Measurements from ENCODE around the gene EIF2S3. TPM values are rescaled to one million over a fixed set of nuclear protein-coding genes. Genes with fewer than 3 reads are reported as not detected.
A peak's percentile ranks its signal among the peaks of the same experiment; 100 is the strongest.

The EIF2S3 gene
- total RNA-seq, 1 experiment from 2014 or later: 225 TPM

- peaks cover 6% of the 10 kb centered on the region for H3K27me3 ChIP-seq (replicated peaks; ENCODE audit: insufficient read depth, low read depth, low read length, poor library complexity)
- H3K4me1 ChIP-seq (ENCODE audit: insufficient read depth, low read length, poor library complexity, severe bottlenecking): peaks cover 7% of the 10 kb centered on the region
- H3K36me3 ChIP-seq (ENCODE audit: insufficient read depth, low read length, poor library complexity, severe bottlenecking): no peaks in the 10 kb centered on the region
- TSS peak; percentile 59 for BruUV-seq (replicated peaks)
- DNase-seq (ENCODE audit: low spot score): peak; percentile 12
- POLR2A ChIA-PET (ENCODE audit: low non-redundant PET): no interaction called here
- H3K9me3 ChIP-seq (ENCODE audit: low read depth, low read length, poor library complexity, severe bottlenecking): no peaks in the 10 kb centered on the region
- TF ChIP-seq EZH2 (IDR thresholded peaks at IDR 0.05; ENCODE audit: borderline replicate concordance, low read depth, low read length, poor library complexity, severe bottlenecking) (no peak), CTCF (conservative IDR thresholded peaks at IDR 0.05; ENCODE audit: low read depth, low read length) (no peak)
- intact Hi-C loops (cut with micrococcal nuclease; ENCODE audit: unreplicated experiment): loop anchor here (2.0 kb wide), 1 partner anchor 115 kb away; the partner anchor contains the start of gene CXorf58
- peak overlapping the region; percentile 94 for H3K27ac ChIP-seq (ENCODE audit: low read depth, low read length, poor library complexity, severe bottlenecking)
- CTCF ChIA-PET: interaction anchor here (0.6 kb wide), 1 partner anchor 44 kb away, joined by 3 read pairs; no protein-coding TSS in a partner anchor
- peak overlapping the region; percentile 93 for H3K4me3 ChIP-seq (ENCODE audit: low read depth, low read length, poor library complexity, severe bottlenecking)
These were observed 30.6 kb upstream of the EIF2S3 start for GRCh38 chrX:24023972-24024669.

GRCh38 chrX:24024819-24025740 lies 29.7 kb upstream of the EIF2S3 start:
- Histone ChIP-seq H3K9me3 (ENCODE audit: low read depth, low read length, poor library complexity, severe bottlenecking) (no peaks in the 10 kb centered on the region), H3K4me3 (ENCODE audit: low read depth, low read length, poor library complexity, severe bottlenecking) (peak overlapping the region; percentile 93), H3K27me3 (replicated peaks; ENCODE audit: insufficient read depth, low read depth, low read length, poor library complexity) (peaks cover 4% of the 10 kb centered on the region), H3K4me1 (ENCODE audit: insufficient read depth, low read length, poor library complexity, severe bottlenecking) (peaks cover 4% of the 10 kb centered on the region), H3K27ac (ENCODE audit: low read depth, low read length, poor library complexity, severe bottlenecking) (peak overlapping the region; percentile 95), H3K36me3 (ENCODE audit: insufficient read depth, low read length, poor library complexity, severe bottlenecking) (no peaks in the 10 kb centered on the region)
- peak; percentile 91 for DNase-seq (ENCODE audit: low spot score)
- ChIA-PET POLR2A (ENCODE audit: low non-redundant PET) (no interaction called here), CTCF (interaction anchor here (1.1 kb wide), 1 partner anchor 30 kb away, joined by 14 read pairs; the partner anchor contains the start of gene EIF2S3)
- BruUV-seq (replicated peaks): no TSS peak
- intact Hi-C loops (cut with micrococcal nuclease; ENCODE audit: unreplicated experiment): loop anchor here (1.0 to 2.0 kb wide), 2 partner anchors 29 to 116 kb away; partner anchors contain the start of genes CXorf58 and EIF2S3
- TF ChIP-seq EZH2 (IDR thresholded peaks at IDR 0.05; ENCODE audit: borderline replicate concordance, low read depth, low read length, poor library complexity, severe bottlenecking): no peak
- no peak for TF ChIP-seq CTCF (conservative IDR thresholded peaks at IDR 0.05; ENCODE audit: low read depth, low read length)

GRCh38 chrX:24025741-24026403 lies 28.9 kb upstream of the EIF2S3 start:
- intact Hi-C loops (cut with micrococcal nuclease; ENCODE audit: unreplicated experiment): loop anchor here (1.0 to 2.0 kb wide), 2 partner anchors 28 to 117 kb away; partner anchors contain the start of genes CXorf58 and EIF2S3
- TF ChIP-seq EZH2 (IDR thresholded peaks at IDR 0.05; ENCODE audit: borderline replicate concordance, low read depth, low read length, poor library complexity, severe bottlenecking) (no peak), CTCF (conservative IDR thresholded peaks at IDR 0.05; ENCODE audit: low read depth, low read length) (no peak)
- Histone ChIP-seq H3K9me3 (ENCODE audit: low read depth, low read length, poor library complexity, severe bottlenecking) (no peaks in the 10 kb centered on the region), H3K4me3 (ENCODE audit: low read depth, low read length, poor library complexity, severe bottlenecking) (peak overlapping the region; percentile 93), H3K27me3 (replicated peaks; ENCODE audit: insufficient read depth, low read depth, low read length, poor library complexity) (no peaks in the 10 kb centered on the region), H3K4me1 (ENCODE audit: insufficient read depth, low read length, poor library complexity, severe bottlenecking) (no peaks in the 10 kb centered on the region), H3K27ac (ENCODE audit: low read depth, low read length, poor library complexity, severe bottlenecking) (peak overlapping the region; percentile 95), H3K36me3 (ENCODE audit: insufficient read depth, low read length, poor library complexity, severe bottlenecking) (no peaks in the 10 kb centered on the region)
- ChIA-PET CTCF (interaction anchor here (1.1 kb wide), 1 partner anchor 29 kb away, joined by 14 read pairs; the partner anchor contains the start of gene EIF2S3), POLR2A (ENCODE audit: low non-redundant PET) (no interaction called here)
- DNase-seq (ENCODE audit: low spot score): no peak
- TSS peak; percentile 94 for BruUV-seq (replicated peaks)

All from A673 (cell line).